Lower lobe of right lung (tissue), 2 donors: ENCODE measurements around the gene CRIP1. TPM values are rescaled to one million over a fixed set of nuclear protein-coding genes. Genes with fewer than 3 reads are reported as not detected.

Experiments used
- ATAC-seq, 2 donors: fragments of 200-7000 bp; cut with Tn5 transposase; one replicate each; pipeline ENCODE4 v1.9.1; 2020 to 2022; ENCODE audit warnings: mild to moderate bottlenecking in 2 of 2, moderate library complexity in 2 of 2
- DNase-seq: peaks from one replicate; pipeline ENCODE4 v3.0.0-alpha.2; 2020
- H3K27ac ChIP-seq: fragments of 200-600 bp; one replicate; pipeline ENCODE4 v1.8.0; 2022
- H3K27me3 ChIP-seq: fragments of 200-600 bp; one replicate; pipeline ENCODE4 v1.8.0; 2022; ENCODE audit warnings: low read depth
- H3K36me3 ChIP-seq: fragments of 200-600 bp; one replicate; pipeline ENCODE4 v1.8.0; 2022; ENCODE audit warnings: mild to moderate bottlenecking
- H3K4me1 ChIP-seq: fragments of 200-600 bp; one replicate; pipeline ENCODE4 v1.8.0; 2022
- H3K4me3 ChIP-seq: fragments of 200-600 bp; one replicate; pipeline ENCODE4 v1.8.0; 2022; ENCODE audit warnings: mild to moderate bottlenecking
- H3K9me3 ChIP-seq: fragments of 200-600 bp; one replicate; pipeline ENCODE4 v1.8.0; 2022
- CTCF ChIP-seq: fragments of 200-600 bp; IDR thresholded peaks from one replicate; pipeline ENCODE4 v1.8.0; 2022; ENCODE audit warnings: antibody characterized with exemption, mild to moderate bottlenecking
- intact Hi-C: fragments of 100-400 bp; cut with DNase I; formaldehyde crosslinking; loops from one replicate; pipeline ENCODE4 v1.11.0; 2022
- total RNA-seq: library from RNA; stranded (reverse); fragmentation: NEBNext Ultra II Directional; extraction: Animal tissue kit (Norgen Biotek cat#: 25700); gene quantifications from one replicate; pipeline ENCODE4 v1.2.1, GENCODE V29; 2021
- donor health status: DM: no; HTN: yes; CAD: no; lungs with severe emphysema.

The CRIP1 gene
- total RNA-seq, 1 donor from 2014 or later, result 237 TPM

- ATAC-seq (peak; percentile 63 to 71), DNase-seq (no peak)
- intact Hi-C loops, result no loop called here
- peaks cover 81% of the 10 kb centered on the region for H3K36me3 ChIP-seq
- H3K4me3 ChIP-seq, result no peak overlapping the region
- H3K4me1 ChIP-seq, result peaks cover 24% of the 10 kb centered on the region
- no peaks in the 10 kb centered on the region for H3K27me3 ChIP-seq
- no peak for TF ChIP-seq CTCF
- H3K27ac ChIP-seq, result peak overlapping the region; percentile 21
- no peaks in the 10 kb centered on the region for H3K9me3 ChIP-seq
Measured at GRCh38 chr14:105465209-105466031, 21.3 kb upstream of the CRIP1 start.

- DNase-seq (no peak), ATAC-seq (no peak)
- TF ChIP-seq CTCF, result no peak
- no peak overlapping the region for H3K27ac ChIP-seq
- H3K4me3 ChIP-seq, result no peak overlapping the region
- no peaks in the 10 kb centered on the region for H3K9me3 ChIP-seq
- intact Hi-C loops, result no loop called here
- H3K27me3 ChIP-seq, result no peaks in the 10 kb centered on the region
- peaks cover 36% of the 10 kb centered on the region for H3K4me1 ChIP-seq
- H3K36me3 ChIP-seq, result peaks cover 75% of the 10 kb centered on the region
Measured at GRCh38 chr14:105466531-105467248, 20.0 kb upstream of the CRIP1 start.

- Histone ChIP-seq H3K36me3 (peaks cover 68% of the 10 kb centered on the region), H3K27ac (no peak overlapping the region), H3K27me3 (no peaks in the 10 kb centered on the region), H3K9me3 (no peaks in the 10 kb centered on the region), H3K4me3 (no peak overlapping the region), H3K4me1 (peaks cover 43% of the 10 kb centered on the region)
- intact Hi-C loops, result no loop called here
- ATAC-seq, result no peak
- no peak for DNase-seq
- TF ChIP-seq CTCF, result no peak
Measured at GRCh38 chr14:105467249-105467941, 19.3 kb upstream of the CRIP1 start.

GRCh38 chr14:105467942-105468471 lies 18.7 kb upstream of the CRIP1 start:
- Histone ChIP-seq H3K9me3 (no peaks in the 10 kb centered on the region), H3K4me3 (no peak overlapping the region), H3K27ac (no peak overlapping the region), H3K27me3 (no peaks in the 10 kb centered on the region), H3K4me1 (peaks cover 49% of the 10 kb centered on the region), H3K36me3 (peaks cover 64% of the 10 kb centered on the region)
- no peak for ATAC-seq
- DNase-seq, result no peak
- no peak for TF ChIP-seq CTCF
- intact Hi-C loops, result no loop called here

GRCh38 chr14:105468621-105469241 lies 18.0 kb upstream of the CRIP1 start:
- H3K27ac ChIP-seq, result peak overlapping the region; percentile 31
- no peak overlapping the region for H3K4me3 ChIP-seq
- peaks cover 56% of the 10 kb centered on the region for H3K36me3 ChIP-seq
- no peak for ATAC-seq
- H3K4me1 ChIP-seq, result peaks cover 57% of the 10 kb centered on the region
- no peaks in the 10 kb centered on the region for H3K27me3 ChIP-seq
- intact Hi-C loops, result no loop called here
- DNase-seq, result no peak
- TF ChIP-seq CTCF, result no peak
- H3K9me3 ChIP-seq, result no peaks in the 10 kb centered on the region
